Osteocyte (in vitro differentiated cells): Measurements from ENCODE around the gene RHOT2. TPM values are rescaled to one million over a fixed set of nuclear protein-coding genes. Genes with fewer than 3 reads are reported as not detected.
A peak's percentile ranks its signal among the peaks of the same experiment; 100 is the strongest.

Source experiments
- DNase-seq: peaks from one replicate; pipeline ENCODE4 v3.0.0; 2021; ENCODE audit warnings: mixed read lengths; ENCODE audit not compliant: unreplicated experiment; ENCODE audit errors: extremely low spot score
- H3K27ac Mint-ChIP-seq: one replicate; pipeline ENCODE4 v1.8.0; 2021; ENCODE audit warnings: mild to moderate bottlenecking, mixed read lengths; ENCODE audit not compliant: unreplicated experiment
- H3K27me3 Mint-ChIP-seq: one replicate; pipeline ENCODE4 v1.8.0; 2021; ENCODE audit warnings: mixed read lengths; ENCODE audit not compliant: unreplicated experiment
- H3K36me3 Mint-ChIP-seq: one replicate; pipeline ENCODE4 v1.8.0; 2021; ENCODE audit warnings: mixed read lengths; ENCODE audit not compliant: unreplicated experiment
- H3K4me1 Mint-ChIP-seq: one replicate; pipeline ENCODE4 v1.8.0; 2021; ENCODE audit warnings: mixed read lengths; ENCODE audit not compliant: unreplicated experiment
- H3K4me3 Mint-ChIP-seq: one replicate; pipeline ENCODE4 v1.8.0; 2021; ENCODE audit warnings: mild to moderate bottlenecking, moderate library complexity, mixed read lengths; ENCODE audit not compliant: unreplicated experiment
- H3K9me3 Mint-ChIP-seq: one replicate; pipeline ENCODE4 v1.8.0; 2021; ENCODE audit warnings: mixed read lengths; ENCODE audit not compliant: unreplicated experiment
- CTCF ChIP-seq: fragments of 200-600 bp; sonication (generic); IDR thresholded peaks from 2 replicates; pipeline ENCODE4 v1.5.0; 2021; ENCODE audit warnings: antibody characterized with exemption, mild to moderate bottlenecking, moderate library complexity
- total RNA-seq: library from RNA; stranded (reverse); gene quantifications from 2 replicates; pipeline ENCODE4 v1.2.1, GENCODE V29; 2021

RHOT2 gene
- total RNA-seq, 1 donor from 2014 or later: 126 TPM

- Mint-ChIP-seq H3K4me3 (peak overlapping the region; percentile 47), H3K36me3 (no peaks in the 10 kb centered on the region), H3K27me3 (peaks cover 41% of the 10 kb centered on the region), H3K9me3 (no peaks in the 10 kb centered on the region), H3K4me1 (peaks cover 24% of the 10 kb centered on the region), H3K27ac (no peak overlapping the region)
- TF ChIP-seq CTCF: no peak
- no peak for DNase-seq
These were observed 38.5 kb downstream of the RHOT2 start for GRCh38 chr16:706189-707061.

GRCh38 chr16:707062-707538 lies 39.2 kb downstream of the RHOT2 start:
- DNase-seq: no peak
- no peak overlapping the region for H3K27ac Mint-ChIP-seq
- peaks cover 27% of the 10 kb centered on the region for H3K4me1 Mint-ChIP-seq
- H3K36me3 Mint-ChIP-seq: no peaks in the 10 kb centered on the region
- H3K4me3 Mint-ChIP-seq: no peak overlapping the region
- H3K27me3 Mint-ChIP-seq: peaks cover 35% of the 10 kb centered on the region
- TF ChIP-seq CTCF: no peak
- no peaks in the 10 kb centered on the region for H3K9me3 Mint-ChIP-seq

GRCh38 chr16:708019-708418 lies 40.1 kb downstream of the RHOT2 start:
- TF ChIP-seq CTCF: no peak
- no peak for DNase-seq
- no peaks in the 10 kb centered on the region for H3K36me3 Mint-ChIP-seq
- no peaks in the 10 kb centered on the region for H3K9me3 Mint-ChIP-seq
- peaks cover 32% of the 10 kb centered on the region for H3K4me1 Mint-ChIP-seq
- peaks cover 28% of the 10 kb centered on the region for H3K27me3 Mint-ChIP-seq
- H3K27ac Mint-ChIP-seq: no peak overlapping the region
- no peak overlapping the region for H3K4me3 Mint-ChIP-seq

GRCh38 chr16:708959-709358 lies 41.0 kb downstream of the RHOT2 start:
- H3K36me3 Mint-ChIP-seq: no peaks in the 10 kb centered on the region

More at GRCh38 chr16:708959-709358, 41.0 kb downstream of the RHOT2 start:
- H3K4me3 Mint-ChIP-seq: no peak overlapping the region
- H3K9me3 Mint-ChIP-seq: no peaks in the 10 kb centered on the region
- TF ChIP-seq CTCF: no peak
- DNase-seq: no peak
- H3K27me3 Mint-ChIP-seq: peaks cover 24% of the 10 kb centered on the region
- peaks cover 36% of the 10 kb centered on the region for H3K4me1 Mint-ChIP-seq
- no peak overlapping the region for H3K27ac Mint-ChIP-seq
